IPS-NIHi7 (cell line): Measurements from ENCODE around the gene PTPN2.

Experiments
- DNase-seq: peaks from one replicate; pipeline ENCODE4 v3.0.0; 2012; ENCODE audit warnings: mixed read lengths; ENCODE audit errors: extremely low spot score

PTPN2 gene

DNA sequence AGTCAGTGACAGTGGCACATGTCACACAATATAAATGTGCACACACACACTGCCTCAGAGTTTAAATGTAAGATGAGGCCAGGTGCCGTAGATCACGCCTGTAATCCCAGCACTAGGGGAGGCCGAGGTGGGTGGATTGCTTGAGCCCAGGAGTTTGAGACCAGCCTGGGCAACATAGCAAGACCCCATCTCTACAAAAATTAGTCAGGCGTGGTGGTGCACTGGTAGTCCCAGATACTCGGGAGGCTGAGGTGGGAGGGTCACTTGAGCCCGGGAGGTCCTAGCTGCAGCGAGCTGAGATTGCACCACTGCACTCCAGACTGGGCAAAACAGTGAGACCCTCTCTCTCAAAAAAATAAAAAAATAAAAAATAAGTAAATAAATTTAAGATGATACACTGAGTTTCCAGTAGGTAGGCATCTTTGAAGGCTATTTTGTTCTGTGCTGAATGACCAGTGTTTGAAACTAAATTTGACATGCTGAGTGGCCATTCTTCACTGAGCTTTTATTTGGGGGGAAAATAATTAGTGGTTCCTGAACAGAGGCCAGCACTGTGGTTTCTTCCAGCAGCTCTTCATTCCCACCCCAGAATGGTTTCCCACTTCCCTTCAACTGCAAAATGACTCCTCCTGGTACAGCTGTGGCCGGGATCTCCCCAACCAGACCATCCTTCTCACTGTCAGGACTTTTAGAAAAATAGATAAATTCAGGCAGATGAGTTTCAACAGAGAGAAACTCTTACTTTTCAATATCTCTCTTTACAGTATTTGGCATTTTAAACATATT is 136.3 kb downstream of the PTPN2 start:
- DNase-seq, result no peak

GRCh38 chr18:12745095-12745795 is 138.8 kb downstream of the PTPN2 start:
- DNase-seq, result no peak

- DNase-seq, result no peak
These were observed 139.9 kb downstream of the PTPN2 start for GRCh38 chr18:12744103-12744502.

DNA sequence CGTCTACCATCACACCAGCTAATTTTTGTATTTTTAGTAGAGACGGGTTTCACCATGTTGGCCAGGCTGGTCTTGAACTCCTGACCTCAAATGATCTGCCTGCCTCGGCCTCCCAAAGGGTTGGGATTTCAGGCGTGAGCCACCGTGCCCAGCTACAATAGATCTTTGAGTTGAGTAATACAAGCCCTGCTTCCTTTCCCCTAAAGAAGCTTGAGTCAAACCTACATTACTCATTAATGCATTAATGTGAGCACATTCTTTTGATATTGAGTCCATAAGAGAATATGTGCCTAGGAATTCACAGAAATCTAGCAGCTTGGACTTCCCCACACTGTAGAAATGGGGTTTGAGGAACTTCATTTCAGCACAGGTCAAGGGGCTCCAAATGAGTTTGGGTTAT is 141.6 kb downstream of the PTPN2 start:
- no peak for DNase-seq
